Adipose tissue (tissue), 3 donors: ENCODE measurements around the gene CTRL. TPM values are rescaled to one million over a fixed set of nuclear protein-coding genes. Genes with fewer than 3 reads are reported as not detected.
"Not testable (repeated sequence)": the region's sequence is repeated elsewhere in the genome, so short reads cannot be mapped to it uniquely, and the experiment has no call there.

ENCODE experiments used
- H3K27ac ChIP-seq: one replicate; pipeline ENCODE4 v1.5.1; 2013; ENCODE audit warnings: low read depth, low read length
- WGBS, 3 donors: extraction: QIAGEN DNeasy Blood & Tissue Kit; methylation state at CpG; one replicate each; pipeline ENCODE4 v1.1.7; 2013; 5-methylcytosine and 5-hydroxymethylcytosine counted together
- polyA plus RNA-seq, 3 donors: library from polyadenylated mRNA; stranded (reverse); fragments of 200-250 nt; gene quantifications; one replicate each; pipeline ENCODE4 v1.2.3, GENCODE V29; 2013
- donor health status: healthy with polysubstance abuse.
- donor health status: Bipolar disorder and iron deficiency.
- donor health status: healthy.

The CTRL gene
- 100 to 1,000 TPM in 1 of 3 donors, 1 to 10 TPM in 2; 1.3 to 627 (median 2.2) TPM for polyA plus RNA-seq

GRCh38 chr16:67931712-67932461, at the start of gene CTRL:
CTRL (minus strand) TSS chr16:67931862; CDS start chr16:67931852, 10 bp downstream.
- WGBS, 3 donors: 41 to 89% (median 88%) methylated on average over 15 of the region's 15 CpGs
- no peak within 1 kb of the TSS for H3K27ac ChIP-seq

GRCh38 chr16:67979955-67980678, 48.5 kb upstream of the CTRL start, which contains the start of gene DPEP3:
DPEP3 (minus strand) TSS chr16:67980499; CDS start chr16:67980380, 119 bp downstream.
- no peak within 1 kb of the TSS for H3K27ac ChIP-seq
- 52 to 70% (median 67%) methylated on average over 49 to 62 of the region's 62 CpGs for whole genome bisulfite sequencing, 3 donors

GRCh38 chr16:67977469-67978227, 46.0 kb upstream of the CTRL start:
- WGBS, 3 donors: 77 to 88% (median 87%) methylated on average over 9 of the region's 9 CpGs
- no peak overlapping the region for H3K27ac ChIP-seq

GRCh38 chr16:67977005-67977404, 45.3 kb upstream of the CTRL start:
- no peak overlapping the region for H3K27ac ChIP-seq
- WGBS, 3 donors: 64 to 75% (median 72%) methylated on average over 5 of the region's 5 CpGs

- WGBS, 3 donors: 88 to 98% (median 96%) methylated on average over 2 of the region's 2 CpGs
- H3K27ac ChIP-seq: no peak overlapping the region
Measured at GRCh38 chr16:67976205-67976604, 44.5 kb upstream of the CTRL start.

GRCh38 chr16:67975321-67976105, 43.9 kb upstream of the CTRL start:
- 65 to 78% (median 74%) methylated on average over 14 of the region's 14 CpGs for WGBS, 3 donors

GRCh38 chr16:67972285-67972684, 40.6 kb upstream of the CTRL start:
- WGBS, 3 donors: 85 to 92% (median 89%) methylated on average over 7 of the region's 7 CpGs

More at GRCh38 chr16:67975321-67976105, 43.9 kb upstream of the CTRL start:
- H3K27ac ChIP-seq: no peak overlapping the region

GRCh38 chr16:67971111-67971510, 39.4 kb upstream of the CTRL start:
- no peak overlapping the region for H3K27ac ChIP-seq
- 94 to 98% (median 96%) methylated on average over 9 of the region's 9 CpGs for WGBS, 3 donors

More at GRCh38 chr16:67972285-67972684, 40.6 kb upstream of the CTRL start:
- not testable (repeated sequence) for H3K27ac ChIP-seq

- H3K27ac ChIP-seq: no peak overlapping the region
Measured at GRCh38 chr16:67969254-67970039, 37.8 kb upstream of the CTRL start.

GRCh38 chr16:67968400-67969253, 37.0 kb upstream of the CTRL start, which contains the start of gene SLC12A4:
SLC12A4 (minus strand) TSS chr16:67968637; CDS start chr16:67968553, 84 bp downstream.
- H3K27ac ChIP-seq: peak within 1 kb of the TSS; percentile 84
- 0 to 2% (median 1%) methylated on average over 42 to 78 of the region's 78 CpGs for WGBS, 3 donors

More at GRCh38 chr16:67969254-67970039, 37.8 kb upstream of the CTRL start:
- 45 to 56% (median 51%) methylated on average over 40 of the region's 40 CpGs for WGBS, 3 donors

- WGBS, 3 donors: 1 to 4% (median 1%) methylated on average over 30 to 45 of the region's 45 CpGs
- H3K27ac ChIP-seq: peak overlapping the region; percentile 84
Measured at GRCh38 chr16:67967958-67968399, 36.3 kb upstream of the CTRL start.

- 13 to 40% (median 15%) methylated on average over 18 of the region's 18 CpGs for WGBS, 3 donors
- H3K27ac ChIP-seq: peak overlapping the region; percentile 84
Measured at GRCh38 chr16:67967183-67967957, 35.7 kb upstream of the CTRL start.

GRCh38 chr16:67966549-67967182, 35.0 kb upstream of the CTRL start:
- H3K27ac ChIP-seq: no peak overlapping the region
- 36 to 79% (median 45%) methylated on average over 3 of the region's 3 CpGs for WGBS, 3 donors

- 66 to 83% (median 71%) methylated on average over 11 of the region's 11 CpGs for WGBS, 3 donors
- H3K27ac ChIP-seq: no peak overlapping the region
Measured at GRCh38 chr16:67965668-67966548, 34.2 kb upstream of the CTRL start.
